Measurements from ENCODE around the gene DUSP5.

The DUSP5 gene

DNA sequence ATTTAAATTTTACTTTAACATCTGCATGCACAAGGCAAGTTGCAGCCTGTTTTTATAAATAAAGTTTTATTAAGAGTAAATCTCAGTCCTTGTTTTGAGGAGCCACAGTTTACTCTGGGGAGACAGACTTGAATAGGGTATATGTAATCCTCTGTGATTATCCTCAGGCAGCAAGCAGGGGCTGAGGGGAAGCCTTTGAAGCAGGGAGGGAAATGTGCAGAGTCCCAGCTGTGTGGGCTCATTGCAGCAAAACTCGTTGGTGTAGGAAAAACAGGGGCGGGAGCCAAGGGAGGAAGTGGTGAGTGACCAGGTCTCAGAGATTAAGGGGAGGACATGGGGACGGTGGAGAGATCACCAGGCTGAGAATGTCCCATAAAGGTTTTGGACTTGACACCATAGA lies 35.4 kb downstream of the DUSP5 start:
- no peak for DNase-seq (ENCODE audit: extremely low read depth, low read depth)
- TF ChIP-seq, protein P1, sequence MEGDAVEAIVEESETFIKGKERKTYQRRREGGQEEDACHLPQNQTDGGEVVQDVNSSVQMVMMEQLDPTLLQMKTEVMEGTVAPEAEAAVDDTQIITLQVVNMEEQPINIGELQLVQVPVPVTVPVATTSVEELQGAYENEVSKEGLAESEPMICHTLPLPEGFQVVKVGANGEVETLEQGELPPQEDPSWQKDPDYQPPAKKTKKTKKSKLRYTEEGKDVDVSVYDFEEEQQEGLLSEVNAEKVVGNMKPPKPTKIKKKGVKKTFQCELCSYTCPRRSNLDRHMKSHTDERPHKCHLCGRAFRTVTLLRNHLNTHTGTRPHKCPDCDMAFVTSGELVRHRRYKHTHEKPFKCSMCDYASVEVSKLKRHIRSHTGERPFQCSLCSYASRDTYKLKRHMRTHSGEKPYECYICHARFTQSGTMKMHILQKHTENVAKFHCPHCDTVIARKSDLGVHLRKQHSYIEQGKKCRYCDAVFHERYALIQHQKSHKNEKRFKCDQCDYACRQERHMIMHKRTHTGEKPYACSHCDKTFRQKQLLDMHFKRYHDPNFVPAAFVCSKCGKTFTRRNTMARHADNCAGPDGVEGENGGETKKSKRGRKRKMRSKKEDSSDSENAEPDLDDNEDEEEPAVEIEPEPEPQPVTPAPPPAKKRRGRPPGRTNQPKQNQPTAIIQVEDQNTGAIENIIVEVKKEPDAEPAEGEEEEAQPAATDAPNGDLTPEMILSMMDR (IDR thresholded peaks at IDR 0.05; ENCODE audit: low read depth, low read length, missing control alignments), result no peak
- no peak overlapping the region for H3K4me3 ChIP-seq (replicated peaks; ENCODE audit: low read depth, low read length)

DNA sequence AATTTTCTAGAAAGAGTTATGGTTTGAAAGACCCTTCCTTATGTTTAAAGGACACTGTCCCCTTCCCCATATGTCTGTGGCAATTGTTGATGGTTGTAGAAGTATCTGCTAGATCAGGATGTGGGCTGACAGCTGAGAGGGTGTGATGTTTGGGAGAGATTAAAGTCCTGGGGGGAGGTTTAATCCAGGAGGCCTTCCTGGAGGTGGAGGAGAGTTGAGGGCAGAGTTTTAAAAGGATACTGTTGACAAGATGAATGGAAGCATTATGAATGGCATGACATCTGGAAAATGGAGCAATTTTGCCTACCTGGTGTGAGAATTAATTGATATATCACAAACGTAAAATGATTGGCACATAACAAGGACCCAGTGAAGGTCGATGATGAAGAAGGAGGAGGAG lies 36.9 kb downstream of the DUSP5 start:
- no peak for DNase-seq (ENCODE audit: extremely low read depth, low read depth)
- no peak overlapping the region for H3K4me3 ChIP-seq (replicated peaks; ENCODE audit: low read depth, low read length)
- TF ChIP-seq, protein P1 (IDR thresholded peaks at IDR 0.05; ENCODE audit: low read depth, low read length, missing control alignments), result no peak

DNA sequence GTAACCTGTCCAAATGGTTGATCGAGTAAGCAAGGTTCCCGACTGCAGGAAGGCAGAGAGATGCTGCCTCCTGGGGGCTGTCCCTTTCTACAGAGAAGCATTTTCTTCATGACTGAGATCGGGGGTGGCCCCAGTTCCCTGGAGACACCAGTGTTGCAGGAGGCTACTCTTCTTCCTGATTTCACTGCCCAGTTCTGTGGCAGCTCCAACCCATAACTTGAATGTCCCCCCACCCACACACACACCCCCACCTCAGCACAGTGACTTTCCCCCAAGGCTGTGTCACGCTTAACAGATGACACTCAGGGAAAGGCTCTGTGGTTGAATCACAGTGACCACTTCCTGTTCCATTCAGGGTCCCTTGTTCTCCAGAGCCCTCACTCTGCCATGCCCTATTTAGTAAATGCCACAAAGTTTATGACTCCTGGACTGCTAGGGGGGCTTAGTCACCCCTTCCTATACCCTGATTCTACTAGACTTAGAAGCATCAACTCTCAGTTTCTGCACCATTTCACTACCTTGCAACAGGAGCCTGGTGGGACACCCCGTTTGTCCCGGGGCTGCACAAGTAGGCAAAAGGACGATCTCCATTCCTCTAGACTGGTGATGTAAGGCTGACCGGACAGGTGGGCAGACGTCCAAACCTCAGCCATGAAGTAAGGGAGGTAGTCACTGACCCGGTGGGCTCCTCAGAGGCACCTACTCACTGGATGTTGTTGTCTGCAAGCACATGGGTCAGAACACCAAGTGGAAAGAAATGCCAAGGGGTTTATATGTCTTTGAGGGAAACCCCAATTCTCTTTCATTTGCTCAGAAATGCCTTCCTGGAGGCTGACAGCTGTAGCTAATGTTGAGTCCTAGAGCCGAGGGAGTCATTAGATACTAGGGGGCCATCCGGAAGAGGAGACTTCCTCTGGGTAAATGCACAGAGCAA lies 38.5 kb downstream of the DUSP5 start:
- no peak for DNase-seq (ENCODE audit: extremely low read depth, low read depth)
- H3K4me3 ChIP-seq (replicated peaks; ENCODE audit: low read depth, low read length), result no peak overlapping the region
- TF ChIP-seq, protein P1 (IDR thresholded peaks at IDR 0.05; ENCODE audit: low read depth, low read length, missing control alignments), result peak; percentile 30

DNA sequence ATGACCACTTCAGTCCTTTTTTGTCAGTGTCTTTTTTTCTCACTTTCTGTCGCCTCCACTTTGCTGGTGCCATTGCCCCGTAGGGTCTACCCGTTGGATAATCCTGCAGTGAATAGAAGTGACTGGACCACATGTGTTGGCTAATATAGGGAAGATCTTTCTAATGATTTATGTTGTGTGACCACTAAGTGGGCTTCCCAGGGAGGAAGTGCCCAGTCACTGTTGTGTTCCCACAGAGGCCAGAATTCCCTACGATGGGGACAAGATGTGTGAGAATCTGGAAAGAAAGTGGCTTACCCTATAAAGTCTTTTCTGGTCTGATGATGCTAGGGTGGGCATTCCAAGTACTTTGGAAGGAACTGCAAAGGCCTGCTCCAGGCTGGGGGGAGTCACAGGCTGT lies 41.4 kb downstream of the DUSP5 start:
- no peak for DNase-seq (ENCODE audit: extremely low read depth, low read depth)
- TF ChIP-seq, protein P1 (IDR thresholded peaks at IDR 0.05; ENCODE audit: low read depth, low read length, missing control alignments), result no peak
- H3K4me3 ChIP-seq (replicated peaks; ENCODE audit: low read depth, low read length), result no peak overlapping the region

DNA sequence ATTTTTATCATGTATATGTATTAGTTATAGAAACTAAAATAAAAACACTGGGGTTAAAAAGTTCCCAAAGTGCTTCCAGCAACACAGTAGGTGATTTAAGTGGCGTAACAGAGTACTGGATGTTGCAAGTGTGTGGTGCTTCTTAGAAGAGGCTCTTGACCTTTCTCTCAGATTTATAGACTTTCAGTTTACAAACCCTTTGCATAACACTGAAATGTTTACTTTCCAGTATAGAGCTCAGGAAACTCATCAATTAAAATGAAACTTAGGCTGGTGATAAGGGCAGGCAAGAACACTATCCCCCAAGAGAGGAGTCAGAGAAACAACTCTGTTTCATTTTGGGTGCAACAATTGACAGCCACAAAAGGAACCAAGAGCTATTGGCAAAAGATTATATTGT lies 42.3 kb downstream of the DUSP5 start:
- no peak overlapping the region for H3K4me3 ChIP-seq (replicated peaks; ENCODE audit: low read depth, low read length)
- TF ChIP-seq, protein P1 (IDR thresholded peaks at IDR 0.05; ENCODE audit: low read depth, low read length, missing control alignments), result no peak

DNA sequence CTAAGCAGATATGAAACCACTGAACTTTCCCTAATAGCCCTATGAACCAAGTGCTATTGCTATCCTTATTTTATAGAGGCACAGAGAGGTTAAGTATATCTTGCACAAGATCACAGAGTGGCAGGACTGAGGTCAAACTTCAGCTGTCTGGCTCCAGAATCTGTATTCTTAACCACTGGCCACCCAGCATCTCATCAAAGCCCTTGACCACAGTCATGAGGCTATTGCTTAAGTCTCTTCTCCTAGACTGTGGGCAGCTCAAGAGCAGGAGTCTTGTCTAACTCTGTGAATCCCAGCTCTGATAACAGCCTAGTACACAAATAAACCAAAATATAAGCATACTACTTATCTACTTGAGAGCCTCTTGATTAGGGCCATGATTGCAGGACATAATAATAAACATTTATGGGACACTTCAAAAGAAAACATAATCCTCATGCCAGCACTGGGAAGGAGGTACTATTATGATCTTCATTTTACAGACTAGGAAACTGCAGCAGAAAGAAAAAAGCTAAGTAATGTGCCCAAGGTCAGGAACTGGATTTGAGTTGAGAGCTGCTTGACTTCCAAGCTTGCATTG lies 47.3 kb downstream of the DUSP5 start:
- TF ChIP-seq, protein P1 (IDR thresholded peaks at IDR 0.05; ENCODE audit: low read depth, low read length, missing control alignments), result no peak
- DNase-seq (ENCODE audit: extremely low read depth, low read depth), result no peak
- H3K4me3 ChIP-seq (replicated peaks; ENCODE audit: low read depth, low read length), result no peak overlapping the region

More for the DNA sequence above, 42.3 kb downstream of the DUSP5 start:
- DNase-seq (ENCODE audit: extremely low read depth, low read depth), result no peak

All from HFF-Myc (cell line).